HG02571 (cell line): ENCODE data around the gene DGKI.

Experiments used
- ATAC-seq: cut with Tn5 transposase; IDR thresholded peaks from one replicate; pipeline ENCODE4 v1.9.1; 2021; ENCODE audit warnings: mild to moderate bottlenecking, moderate library complexity; ENCODE audit not compliant: unreplicated experiment

Gene DGKI

DNA sequence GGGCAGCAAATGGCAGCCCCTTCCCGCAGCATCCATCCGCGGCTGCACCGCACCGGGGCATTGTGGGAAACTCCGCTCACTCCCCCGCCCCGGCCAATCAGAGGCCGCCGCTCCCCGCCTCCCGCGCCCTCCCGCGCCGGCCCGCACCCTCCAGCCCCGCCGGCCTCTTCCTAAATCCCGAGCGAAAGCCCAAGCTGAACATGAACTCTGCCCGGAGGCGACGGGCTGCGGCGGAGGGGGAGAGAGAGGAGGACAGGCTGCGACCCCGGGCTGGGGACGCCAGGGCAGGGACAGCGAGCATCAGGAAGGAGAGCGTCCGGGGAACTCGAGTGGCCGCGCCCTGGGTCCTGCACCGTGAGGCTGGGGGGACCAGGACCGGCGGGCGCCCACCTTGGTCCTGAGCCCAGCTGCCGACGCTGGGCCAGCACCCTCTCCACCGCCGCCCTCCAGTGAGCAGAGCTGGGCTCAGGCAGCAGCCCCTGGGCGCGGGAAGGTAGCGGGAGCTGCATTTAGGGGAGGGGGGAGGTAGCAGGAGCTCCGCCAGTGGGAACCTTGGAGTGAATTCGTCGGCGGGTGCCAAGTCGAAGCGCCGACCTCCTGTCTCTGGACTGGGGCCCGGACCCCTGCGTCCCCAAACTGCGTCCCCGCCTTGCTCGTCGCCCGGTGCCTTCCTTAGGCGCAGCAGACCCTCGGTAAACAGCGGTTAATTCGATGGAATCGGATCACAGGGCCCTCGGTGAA, at the start of gene DGKI:
DGKI (minus strand) TSS at position 148 of the 741 bp plus-strand sequence.
- ATAC-seq = no peak

DNA sequence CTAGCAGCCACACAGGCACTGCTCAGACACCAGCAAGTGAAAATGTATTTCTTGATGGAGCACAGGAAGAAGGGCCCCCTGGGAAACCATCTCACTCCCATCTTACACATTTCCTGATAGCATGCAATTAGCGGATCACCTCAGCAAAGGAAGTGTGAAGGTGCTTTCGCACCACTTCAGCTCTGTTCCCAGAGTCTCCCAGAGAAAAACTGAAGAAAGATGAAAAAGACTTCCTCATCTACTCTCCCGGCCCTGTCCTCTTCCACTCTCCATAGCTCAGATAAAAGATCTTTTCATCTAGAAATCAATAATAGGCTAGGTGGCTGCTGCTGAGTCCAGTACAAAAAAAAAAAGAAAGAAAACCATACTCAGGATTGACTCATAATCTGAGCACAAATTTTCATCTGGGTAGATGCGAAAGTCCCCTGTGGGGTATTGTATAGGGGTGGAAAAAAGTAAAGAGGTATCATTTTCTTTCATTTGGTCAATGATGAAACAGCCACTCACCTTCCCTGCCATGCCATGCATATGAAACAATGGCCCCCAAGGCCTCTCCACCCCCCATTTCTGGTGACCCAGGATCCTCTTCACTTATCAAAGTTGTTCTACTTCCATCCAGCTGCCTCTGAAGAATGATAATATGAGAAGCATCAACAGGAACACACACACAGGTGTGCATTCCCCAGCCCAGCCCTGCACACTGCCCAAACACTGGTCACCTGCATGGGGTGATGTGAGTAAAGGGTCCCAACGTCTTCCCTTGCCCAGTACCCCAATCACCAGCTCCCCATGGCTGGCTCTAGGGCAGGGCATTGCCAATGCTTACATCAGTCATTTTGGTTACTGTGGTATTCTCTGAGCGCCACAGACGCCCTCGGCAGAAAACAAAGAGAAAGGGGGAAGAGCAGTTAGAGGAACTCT, 48.8 kb upstream of the DGKI start:
- ATAC-seq = peak; percentile 74

DNA sequence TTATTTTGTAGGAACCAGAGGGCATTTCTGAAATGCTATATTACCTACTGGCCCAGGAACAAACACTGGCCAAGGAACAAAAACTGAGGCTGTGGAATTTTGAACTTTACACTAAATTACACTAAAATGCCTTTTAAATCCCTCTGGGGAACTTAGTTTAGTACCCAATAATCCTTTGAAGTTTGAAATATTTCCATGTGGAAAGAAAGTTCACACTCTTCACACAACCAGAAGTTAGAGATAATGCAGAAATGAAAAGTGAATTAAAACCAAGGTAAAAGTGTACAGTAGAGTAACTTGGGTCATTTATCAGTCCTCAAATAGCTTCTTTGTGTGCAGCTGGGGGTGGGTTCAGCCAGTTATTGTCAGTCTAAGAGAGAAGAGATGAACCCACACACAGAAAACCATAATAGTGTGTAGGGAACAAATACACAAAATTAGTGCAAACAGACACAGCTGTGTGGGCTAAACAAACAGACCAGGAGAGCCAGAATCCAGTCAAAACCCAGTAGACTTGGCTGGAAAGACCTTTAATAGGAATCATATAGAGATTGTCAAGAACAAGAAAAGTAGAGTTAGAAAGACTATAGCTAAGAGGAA, 46.5 kb upstream of the DGKI start:
- ATAC-seq = no peak

DNA sequence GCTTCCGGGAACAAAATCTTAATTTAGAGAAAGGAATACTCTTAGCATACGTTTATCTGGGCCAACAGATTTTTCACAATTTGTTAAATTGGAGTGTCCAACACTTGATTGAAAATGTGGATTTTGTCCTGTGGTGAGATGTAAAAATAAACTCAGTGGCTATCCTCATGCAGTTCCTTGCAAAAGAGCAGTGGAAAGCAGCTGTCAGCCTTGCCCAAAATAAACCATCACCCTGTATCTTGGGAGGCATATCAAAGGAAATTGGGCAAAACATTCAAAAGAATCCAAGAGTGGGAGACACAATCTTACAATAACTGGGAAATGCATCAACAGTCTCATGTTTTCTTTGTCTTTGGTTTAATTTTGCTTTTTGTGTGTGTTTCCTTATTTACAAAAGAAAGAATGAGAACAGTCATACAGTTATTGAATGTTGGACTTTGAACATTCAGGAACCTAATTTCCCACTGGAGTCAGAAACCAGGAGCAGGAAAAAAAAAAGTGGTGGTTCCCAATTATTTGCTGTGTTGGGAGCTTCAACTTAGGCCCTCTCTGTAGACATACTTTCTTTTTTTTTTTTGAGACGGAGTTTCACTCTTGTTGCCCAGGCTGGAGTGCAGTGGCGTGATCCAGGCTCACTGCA, 44.4 kb upstream of the DGKI start:
- no peak for ATAC-seq

DNA sequence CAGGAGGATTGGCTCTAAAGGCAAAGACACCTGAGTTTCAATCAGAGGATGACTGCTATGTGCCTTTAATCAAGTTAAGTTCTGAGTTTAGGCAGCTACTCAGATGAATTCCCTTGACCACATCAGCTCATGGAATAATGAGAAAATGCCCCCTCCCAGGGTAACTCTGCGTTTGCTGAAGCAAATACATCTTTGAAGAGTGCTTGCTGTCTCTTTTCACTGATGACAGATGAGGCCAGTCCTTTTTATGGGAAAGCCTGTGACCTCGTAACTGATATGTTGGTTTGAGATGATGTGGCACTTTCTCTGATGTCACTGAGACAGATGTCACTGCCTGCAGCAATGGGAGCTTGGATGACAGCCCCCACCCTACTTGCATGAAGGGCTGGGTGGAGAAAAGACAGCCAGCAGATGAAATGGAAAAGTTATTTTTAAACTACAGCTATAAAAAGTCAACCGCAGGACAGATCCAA, 43.7 kb upstream of the DGKI start:
- ATAC-seq = no peak

DNA sequence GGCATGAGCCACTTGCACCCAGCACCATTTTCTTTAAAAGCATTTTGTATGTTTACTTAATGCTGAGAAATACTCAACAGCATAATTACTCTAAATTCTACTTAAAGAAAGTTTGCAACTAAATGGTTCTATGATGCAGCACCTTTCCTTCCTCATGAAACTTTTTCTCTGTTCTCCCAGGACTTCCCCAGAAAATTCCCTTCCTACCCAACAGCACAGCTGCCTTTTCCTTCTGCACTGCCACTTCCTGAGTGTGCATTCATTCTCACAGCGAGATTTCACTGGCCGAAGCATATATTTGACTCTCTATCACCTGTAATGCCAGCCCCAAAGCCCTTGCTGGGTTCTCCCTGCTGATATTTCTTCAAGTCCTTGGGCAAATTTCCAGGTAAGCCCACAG, 41.5 kb upstream of the DGKI start:
- ATAC-seq = no peak

DNA sequence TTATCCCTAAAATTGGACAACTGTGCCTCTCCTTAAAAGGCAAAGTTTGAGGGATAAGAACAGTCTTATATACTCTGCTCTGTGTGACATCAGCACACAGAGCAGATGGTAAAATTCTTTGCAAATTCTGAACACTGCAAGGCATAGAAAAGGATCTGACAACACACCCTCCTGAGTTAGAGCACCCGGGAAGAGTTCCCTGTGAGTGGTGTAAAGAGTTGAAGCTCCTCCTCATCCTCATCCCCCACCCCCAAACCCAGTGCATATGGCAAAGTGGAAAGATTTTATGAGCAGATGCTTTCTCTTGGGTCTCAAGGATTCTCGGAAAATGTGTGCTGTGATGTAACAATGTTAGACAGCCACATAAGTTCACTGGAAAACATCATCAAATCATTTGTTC, 40.0 kb upstream of the DGKI start:
- ATAC-seq = no peak

DNA sequence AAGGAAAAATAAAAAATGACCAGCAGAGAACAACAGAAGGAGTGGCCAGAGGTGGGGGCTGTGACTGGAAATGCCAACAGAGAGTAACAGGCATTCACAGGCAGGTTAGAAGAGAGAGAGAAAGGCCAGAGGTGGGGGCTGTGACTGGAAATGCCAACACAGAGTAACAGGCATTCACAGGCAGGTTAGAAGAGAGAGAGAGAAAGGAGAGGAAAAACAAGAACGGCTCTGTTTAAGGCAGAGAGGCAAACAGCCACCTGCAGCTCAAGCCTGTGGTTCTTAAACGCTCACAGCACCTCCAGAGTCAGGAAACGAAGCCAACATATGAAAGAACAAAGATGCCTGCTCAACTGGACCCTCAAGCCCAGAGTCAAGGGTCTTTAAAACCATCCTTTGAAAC, 39.5 kb upstream of the DGKI start:
- no peak for ATAC-seq

GRCh38 chr7:137885678-137886077, 38.9 kb upstream of the DGKI start:
- ATAC-seq = no peak

- ATAC-seq = no peak
Measured at GRCh38 chr7:137882806-137883205, 36.0 kb upstream of the DGKI start.

GRCh38 chr7:137882261-137882668, 35.5 kb upstream of the DGKI start:
- peak; percentile 79 for ATAC-seq

DNA sequence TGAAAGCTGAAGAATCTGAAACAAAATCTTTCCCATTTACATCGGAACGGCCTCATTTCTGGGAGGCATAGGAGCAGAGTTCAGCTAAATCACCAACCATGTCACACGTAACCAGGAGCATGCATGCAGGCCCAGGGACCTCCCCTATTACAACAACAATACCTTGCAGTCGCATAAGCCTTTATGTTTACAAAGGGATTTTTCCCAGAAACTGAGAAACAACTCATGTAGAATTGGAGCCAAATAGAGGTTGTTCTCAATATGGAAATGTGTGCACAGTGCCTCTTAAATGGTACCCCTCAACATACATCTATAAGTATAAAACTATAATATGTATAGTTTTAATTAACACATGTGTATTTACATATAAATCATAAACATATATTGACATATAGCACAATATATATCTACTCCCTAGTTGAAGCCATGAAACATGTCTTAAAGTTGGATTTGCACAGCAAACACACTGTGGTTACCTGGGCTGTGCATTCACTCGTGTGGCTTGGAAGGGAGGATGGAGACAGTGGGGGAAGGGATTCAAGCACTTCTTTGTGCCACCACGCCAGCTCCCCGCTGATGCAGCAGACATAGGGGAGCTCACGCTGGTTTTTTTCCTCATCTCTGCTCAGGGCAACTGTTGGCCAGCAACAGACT, 35.0 kb upstream of the DGKI start:
- no peak for ATAC-seq

- ATAC-seq = no peak
Measured at GRCh38 chr7:137880432-137880831, 33.7 kb upstream of the DGKI start.

DNA sequence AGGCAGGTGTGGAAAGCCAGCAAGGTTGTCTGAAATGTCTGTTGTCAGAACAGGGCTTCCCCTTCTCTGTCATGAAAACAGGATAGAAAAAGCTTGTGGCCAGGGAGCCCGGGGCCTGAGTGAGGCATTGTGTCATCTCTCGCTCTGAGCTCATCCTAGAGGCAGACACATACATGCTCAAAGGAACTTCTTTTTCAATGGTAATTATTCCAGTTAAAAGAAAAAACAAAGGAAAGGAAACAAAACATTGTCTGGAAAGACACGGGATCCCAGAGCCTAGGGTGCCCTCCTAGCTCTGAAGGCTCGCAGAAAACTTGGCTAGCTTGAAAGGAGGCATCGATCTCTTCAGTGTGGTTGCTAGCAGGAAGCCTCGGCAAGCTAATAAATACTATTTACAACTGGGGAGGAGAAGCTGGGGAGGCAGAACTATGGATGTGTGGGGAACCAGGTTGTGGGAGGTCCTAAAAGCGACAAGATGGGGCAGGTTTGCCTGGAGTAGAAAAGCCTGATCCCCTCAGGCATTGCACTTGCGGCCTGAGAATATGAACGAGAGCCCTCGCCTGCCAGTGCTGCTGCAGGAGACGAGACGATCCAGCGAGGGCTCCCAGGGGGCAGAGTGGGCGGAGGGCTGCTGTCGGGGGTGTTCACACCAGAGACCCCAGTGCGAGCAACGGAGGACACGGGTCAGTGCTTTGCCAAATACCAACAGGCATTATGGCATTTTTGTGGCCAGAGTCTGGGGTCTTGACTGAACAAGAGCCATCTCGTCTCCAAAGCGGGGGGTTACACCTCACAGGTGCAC, 32.8 kb upstream of the DGKI start:
- peak; percentile 51 for ATAC-seq

- no peak for ATAC-seq
Measured at GRCh38 chr7:137878333-137878961, 31.7 kb upstream of the DGKI start.

DNA sequence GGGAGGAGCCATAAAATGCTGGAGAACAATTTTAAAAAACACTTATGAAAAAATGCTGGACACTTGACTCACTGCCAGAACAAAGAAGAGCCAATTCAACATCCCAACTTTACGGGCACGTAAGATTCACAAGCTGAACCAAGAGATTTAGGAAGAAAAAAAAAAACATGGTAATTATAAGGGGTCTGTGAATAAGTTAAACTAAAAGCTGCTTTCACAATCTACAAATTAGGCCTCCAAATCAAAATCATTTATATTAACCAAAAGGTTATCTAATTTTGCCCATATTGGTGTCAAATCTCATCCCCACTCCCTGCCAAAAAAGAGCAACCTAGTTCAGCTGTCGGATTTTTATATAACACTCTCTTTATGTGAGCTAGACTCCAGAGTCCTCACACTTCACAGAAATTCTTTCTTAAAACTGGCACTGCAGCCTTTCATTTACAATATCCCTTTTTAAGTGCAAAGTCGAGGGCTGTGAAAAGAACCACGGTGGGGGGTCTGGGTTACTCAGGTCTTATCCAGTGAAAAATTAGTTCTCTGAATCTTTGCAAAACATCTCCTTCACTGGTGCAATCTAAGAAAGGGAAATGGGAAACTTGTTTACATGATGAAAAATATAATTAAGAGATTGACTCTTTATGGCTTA, 30.4 kb upstream of the DGKI start:
- no peak for ATAC-seq

- ATAC-seq = no peak
Measured at GRCh38 chr7:137875746-137876145, 29.0 kb upstream of the DGKI start.

DNA sequence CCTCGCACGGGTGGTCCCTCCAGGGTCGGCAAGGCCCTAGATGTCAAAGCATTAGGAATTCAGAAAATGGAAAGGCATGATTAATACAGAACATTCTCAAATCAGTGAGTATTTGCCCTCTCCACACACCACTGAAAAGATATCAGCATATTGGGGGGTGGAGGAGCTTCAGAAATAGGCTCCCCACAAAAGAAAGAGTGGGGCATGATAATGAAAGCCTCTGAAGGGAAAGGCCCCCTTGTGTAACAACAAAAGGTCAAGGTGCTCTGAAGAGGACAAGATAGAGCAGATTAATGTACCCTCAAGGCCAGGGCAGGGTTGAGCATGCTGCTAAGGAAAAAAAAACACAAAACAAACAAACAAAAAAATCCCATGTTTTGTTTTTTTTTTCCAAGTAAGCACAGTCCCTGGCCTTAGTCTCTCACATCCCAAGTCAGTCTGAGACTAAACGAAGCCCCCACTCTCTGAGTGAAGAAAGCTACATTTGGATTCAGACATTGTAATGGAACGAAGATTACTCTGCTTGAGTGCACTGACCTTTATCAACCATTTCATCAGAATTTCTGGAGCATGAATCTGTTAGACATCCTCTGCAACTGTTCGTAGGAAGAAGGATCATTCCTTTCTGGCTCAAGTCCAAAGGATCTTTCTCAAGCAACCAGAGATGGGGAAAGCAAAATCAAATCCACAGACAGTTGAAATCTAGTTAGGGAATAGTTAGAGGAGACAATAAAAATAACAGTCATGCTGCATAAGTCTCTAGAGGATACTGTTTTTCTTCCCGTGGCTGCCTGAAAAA, 27.4 kb upstream of the DGKI start:
- no peak for ATAC-seq
